Stromal cell of bone marrow (primary cell): ENCODE data around the gene SLC1A3.

ENCODE experiments used
- DNase-seq: peaks from one replicate; pipeline ENCODE4 v3.0.0-alpha.2; 2012; ENCODE audit warnings: low read depth

The SLC1A3 gene

DNA sequence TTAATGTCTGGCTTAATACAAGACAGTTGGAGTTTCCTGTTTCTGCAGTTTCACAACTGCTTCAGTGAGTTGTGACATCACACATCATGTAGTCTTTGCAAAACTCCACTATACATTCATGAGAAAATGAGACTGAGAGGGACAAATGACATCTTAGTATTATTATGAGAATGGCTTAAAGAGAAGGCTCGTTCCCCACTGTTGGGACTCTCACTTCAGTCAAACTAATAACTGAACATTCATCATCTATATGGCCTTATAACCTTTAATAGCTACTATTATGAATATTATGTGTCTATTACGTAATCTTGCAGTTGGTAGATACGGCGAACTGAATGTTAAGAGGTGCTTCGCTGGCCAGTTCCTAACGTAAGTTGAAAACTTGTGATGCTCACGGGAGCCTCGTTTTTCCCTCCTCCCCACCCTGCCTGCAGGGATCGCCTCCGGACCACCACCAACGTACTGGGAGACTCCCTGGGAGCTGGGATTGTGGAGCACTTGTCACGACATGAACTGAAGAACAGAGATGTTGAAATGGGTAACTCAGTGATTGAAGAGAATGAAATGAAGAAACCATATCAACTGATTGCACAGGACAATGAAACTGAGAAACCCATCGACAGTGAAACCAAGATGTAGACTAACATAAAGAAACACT is 79.4 kb downstream of the SLC1A3 start:
- DNase-seq = no peak

GRCh38 chr5:36686881-36687280 is 80.5 kb downstream of the SLC1A3 start:
- no peak for DNase-seq

- no peak for DNase-seq
These were observed 82.3 kb downstream of the SLC1A3 start for GRCh38 chr5:36688722-36689121.

DNA sequence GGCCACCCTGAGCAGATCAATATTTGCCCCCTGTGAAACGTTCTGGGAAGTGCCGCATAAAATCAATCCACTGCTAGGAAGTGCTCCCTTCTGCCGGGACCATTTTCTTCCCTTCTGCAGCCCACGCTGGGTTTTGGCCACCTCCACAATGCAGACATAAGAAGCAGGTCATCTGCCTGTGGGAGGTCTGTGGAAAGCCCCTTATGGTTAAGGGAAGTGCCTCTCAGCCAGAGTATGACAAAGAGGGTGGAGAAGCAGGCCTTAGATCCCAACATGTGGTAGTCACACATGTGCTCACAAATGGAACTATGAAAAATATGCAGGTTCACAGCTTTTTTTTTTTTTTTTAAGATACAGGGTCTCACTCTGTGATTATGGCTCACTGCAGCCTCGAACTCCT is 82.8 kb downstream of the SLC1A3 start:
- no peak for DNase-seq

DNA sequence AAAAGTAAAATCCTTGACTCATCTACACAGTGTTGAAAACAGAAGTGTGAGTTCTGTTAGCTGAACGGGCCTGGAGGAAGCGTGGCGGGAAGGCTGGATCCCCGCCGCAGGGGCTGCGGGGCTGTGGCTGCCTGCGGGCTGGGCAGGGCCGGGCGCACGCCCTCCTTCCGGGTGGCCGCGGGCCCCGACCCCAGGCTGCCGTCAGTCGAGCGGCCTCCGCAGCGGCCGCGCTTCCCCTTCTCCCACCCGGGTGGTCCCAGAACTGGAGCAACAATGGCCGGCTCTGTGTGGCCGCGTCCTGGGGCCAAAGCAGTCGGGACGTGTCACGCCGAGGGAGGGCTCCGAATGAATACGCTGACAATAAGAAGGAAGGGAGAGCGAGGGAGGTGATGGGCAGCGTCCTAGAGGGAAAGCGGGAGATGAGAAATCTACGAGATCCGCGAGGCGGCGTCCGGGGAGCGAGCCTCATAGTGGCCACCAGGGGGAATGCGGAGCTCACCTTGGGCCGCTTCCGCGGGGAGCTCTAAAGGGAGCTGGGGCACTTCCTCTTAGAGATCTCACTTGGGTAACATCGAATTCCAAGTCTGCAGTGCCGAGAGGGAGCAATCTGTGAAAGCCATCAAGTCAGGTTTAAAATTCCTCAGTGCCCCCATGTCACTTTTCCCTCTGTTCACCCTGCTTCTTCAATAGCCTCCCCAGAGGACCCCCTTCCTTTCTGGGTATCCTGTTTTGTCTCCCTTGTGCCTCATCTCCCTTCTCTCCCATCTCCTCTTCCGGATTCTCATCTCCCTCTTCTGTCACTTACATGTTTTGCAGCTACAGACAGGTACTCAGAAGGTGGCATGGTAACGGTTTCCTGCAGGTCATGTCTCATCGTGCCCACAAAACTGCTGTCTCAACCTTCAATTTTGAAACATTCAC is 83.9 kb downstream of the SLC1A3 start:
- DNase-seq = peak; percentile 45

- no peak for DNase-seq
These were observed 84.8 kb downstream of the SLC1A3 start for GRCh38 chr5:36691226-36691625.

DNA sequence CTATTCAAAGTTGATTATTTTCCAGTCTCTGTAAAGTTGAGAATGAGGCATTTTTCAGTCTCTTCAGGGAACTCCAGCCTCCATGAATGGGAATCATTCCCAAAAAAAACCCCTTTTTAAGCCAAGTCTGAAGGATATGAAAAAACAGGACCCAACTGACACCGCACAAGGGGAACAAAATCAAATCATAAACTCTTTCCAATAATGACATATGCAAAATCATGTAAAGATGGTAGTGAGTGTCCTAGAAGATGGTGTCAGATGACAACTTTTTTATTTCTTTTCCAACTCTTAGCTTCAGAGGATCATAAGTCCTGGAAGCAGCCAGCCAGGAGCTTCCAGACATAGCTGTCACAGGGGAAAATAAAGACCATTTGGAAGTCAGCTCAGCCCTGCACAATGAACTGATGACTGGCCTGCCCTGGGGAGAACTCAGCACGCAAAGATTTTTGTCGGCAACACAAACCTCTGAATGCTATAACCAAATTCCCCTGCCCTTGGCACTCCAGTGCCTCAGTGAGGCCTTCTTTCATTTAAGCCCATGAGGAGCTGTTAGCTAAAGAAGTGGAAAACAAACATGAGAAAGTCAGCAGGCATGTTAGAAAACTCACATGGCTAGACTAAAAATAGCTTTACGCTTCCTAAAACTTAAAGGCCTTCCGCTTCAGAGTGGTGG is 85.4 kb downstream of the SLC1A3 start:
- DNase-seq = peak; percentile 91

DNA sequence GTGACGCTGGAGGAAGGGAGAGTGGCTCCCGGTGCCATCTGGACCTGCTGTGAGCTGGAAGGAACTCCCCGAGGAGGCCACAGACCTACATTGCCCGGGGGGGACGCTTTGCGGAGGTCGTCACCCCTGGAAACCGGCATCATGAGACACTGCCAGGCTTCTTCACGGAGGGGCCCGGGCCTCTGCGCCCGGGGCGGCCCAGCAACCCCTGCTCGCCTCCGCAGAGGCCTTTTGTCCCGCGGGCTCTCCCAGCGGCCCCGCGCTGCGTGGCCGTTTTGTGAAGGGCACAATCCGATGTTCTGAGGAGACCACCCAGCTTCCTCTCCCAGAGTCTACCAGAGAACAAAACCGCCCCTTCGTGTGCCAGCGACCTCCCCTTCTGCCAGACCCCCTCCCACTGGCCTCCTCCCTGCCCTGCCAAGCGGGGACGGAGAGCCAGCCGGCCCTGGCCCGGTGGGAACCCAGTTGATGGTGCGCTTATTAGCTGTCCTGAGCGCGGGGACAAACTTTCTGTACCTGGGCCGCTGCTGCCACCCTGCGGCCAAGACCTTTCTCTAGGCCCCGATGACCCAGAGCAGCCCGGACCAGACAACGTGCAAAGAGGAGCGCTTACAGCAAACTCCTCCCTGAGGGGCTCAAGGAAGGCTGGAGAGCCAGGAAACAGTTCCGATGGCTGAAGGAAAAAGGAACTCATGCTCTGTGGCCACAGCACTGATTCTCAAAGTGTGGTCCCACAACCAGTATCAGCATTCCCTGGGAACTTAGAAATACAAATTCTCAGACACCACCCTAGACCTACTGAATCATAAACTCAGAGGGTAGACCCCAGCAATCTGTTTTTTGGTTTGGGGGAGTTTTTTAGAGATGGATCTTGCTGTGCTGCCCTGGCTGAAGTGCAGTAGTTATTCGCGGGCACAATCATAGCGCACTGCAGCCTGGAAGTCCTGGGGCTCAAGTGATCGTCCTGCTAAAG is 86.7 kb downstream of the SLC1A3 start:
- peak; percentile 54 for DNase-seq

GRCh38 chr5:36694351-36694750 is 87.9 kb downstream of the SLC1A3 start:
- DNase-seq = no peak

- peak; percentile 38 for DNase-seq
These were observed 89.8 kb downstream of the SLC1A3 start for GRCh38 chr5:36696059-36696673.

DNA sequence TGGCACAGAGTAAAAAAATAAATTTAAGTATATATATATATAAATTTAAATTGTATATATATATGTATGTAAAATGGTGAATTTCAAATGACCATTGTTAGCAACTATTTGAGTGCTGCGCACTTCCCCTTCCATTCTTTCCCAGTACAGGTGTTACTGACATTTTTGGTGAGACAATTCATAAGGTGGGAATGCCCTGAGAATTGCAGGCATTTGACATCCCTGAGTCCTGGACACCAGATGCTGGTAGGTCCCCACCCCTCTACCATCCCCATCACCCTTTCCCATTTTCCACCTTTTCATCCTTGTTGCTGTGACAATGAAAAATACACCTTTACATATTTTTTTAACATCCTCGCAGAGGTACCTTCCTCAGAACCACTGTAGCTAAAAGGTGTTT is 91.6 kb downstream of the SLC1A3 start:
- DNase-seq = no peak

DNA sequence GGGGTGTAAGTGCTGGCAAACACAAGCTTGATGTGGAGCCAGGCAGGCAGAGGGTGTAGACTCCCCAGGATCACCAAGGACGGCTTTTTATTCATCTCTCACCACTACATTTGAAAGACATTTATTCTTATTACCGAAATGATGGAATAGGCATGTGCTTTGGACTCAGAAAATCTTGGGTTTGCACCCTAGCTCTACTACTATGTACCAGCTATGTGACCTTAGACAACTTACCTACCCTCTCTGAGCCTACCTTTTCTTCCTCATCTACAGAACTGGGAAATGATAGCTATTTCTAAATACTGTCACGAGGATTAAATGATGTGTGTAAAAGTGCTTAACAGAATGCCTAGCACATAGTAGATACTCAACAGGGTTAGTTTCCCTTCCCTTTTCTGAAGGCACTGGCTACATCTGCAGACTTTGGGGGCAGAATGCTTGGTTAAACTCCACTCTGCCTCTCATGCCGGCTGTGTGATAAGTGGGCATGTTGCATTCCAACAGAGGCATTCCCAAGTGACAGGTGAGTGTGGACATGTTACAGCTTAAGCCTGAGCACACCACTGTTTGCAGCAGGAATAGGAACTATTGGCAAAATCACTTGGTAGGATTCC is 94.8 kb downstream of the SLC1A3 start:
- no peak for DNase-seq

GRCh38 chr5:36703245-36703860 is 96.9 kb downstream of the SLC1A3 start:
- DNase-seq = no peak

DNA sequence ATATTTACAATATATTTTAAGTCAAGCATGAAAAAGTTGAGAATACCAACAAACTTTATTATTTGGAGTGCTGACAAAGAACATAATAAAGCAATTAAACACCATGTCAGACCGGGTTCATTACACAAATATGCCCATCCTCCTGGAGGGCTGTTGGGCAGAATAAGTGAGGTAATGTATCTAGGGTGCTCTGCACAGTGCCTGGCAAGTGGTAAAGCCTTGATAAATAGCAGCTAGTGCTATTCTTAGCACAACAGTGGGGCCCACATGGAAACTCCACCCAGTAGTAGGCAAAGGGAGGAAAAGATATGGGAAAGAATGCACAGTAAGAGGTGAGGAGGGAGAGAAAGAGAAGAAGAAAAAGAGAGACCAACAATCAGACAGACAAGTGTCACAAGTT is 97.7 kb downstream of the SLC1A3 start:
- DNase-seq = no peak

DNA sequence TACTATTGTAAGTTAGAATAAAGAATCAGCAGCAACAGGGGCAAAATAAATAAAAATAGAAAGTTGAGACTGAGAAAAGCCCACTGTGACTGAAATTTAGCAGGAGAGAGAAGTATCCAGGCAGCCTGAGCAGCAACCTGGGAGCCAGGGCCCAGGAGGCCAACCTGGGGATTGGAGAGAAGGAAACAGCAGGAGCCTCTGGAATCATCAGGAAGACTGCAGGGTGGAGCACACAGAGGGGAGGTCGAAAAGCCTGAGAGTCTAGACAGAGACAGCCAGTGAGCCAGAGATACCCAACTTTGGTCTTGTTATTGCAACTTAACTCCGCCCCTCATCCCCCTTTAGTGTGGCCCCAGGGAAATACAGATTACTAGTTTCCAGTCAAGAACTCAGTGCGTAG is 98.6 kb downstream of the SLC1A3 start:
- no peak for DNase-seq

- no peak for DNase-seq
These were observed 100.3 kb downstream of the SLC1A3 start for GRCh38 chr5:36706662-36707061.

- DNase-seq = no peak
These were observed 102.6 kb downstream of the SLC1A3 start for GRCh38 chr5:36708996-36709395.

DNA sequence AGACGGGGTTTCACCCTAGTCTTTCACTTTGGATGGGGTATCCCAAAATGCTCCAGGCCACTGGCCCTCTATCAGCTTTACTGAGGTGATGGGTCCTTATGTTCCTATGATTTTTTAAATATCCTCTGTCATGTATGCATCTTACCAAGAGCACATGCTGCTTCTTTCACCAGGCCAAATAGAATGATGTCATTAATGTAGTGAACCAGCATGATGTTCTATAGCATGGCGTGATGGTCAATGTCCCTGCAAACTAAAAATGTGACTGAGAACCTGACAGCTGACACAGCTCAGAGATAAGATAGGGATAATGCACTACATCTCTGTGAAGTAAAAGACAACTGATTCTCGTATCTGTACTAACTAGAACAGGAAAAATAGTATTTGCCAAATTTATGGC is 103.6 kb downstream of the SLC1A3 start:
- no peak for DNase-seq

GRCh38 chr5:36712706-36713105 is 106.3 kb downstream of the SLC1A3 start:
- DNase-seq = no peak

DNA sequence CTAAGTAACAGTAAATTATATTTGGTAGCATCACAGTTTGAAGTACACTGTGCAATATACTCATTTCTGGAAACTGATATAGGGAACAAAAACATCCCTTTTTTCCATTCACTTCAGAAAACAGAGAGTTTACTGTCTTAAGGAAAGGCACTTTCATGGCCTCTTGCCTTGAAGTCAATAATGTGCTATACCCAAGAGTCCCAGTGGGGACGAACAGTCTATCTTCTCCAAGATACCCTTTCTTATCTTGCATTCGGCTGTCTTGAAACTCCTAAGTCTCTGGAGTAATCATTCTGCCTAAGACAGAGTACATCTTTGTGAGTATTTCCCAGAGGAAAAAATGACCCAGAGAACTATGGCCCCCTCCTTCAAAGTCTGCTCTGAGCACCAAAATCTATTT is 107.1 kb downstream of the SLC1A3 start:
- no peak for DNase-seq
